ENCODE results near the gene PPOX.

- TF ChIP-seq CTCF (IDR thresholded peaks at IDR 0.05), result no peak
- TF ChIP-seq POLR2A (IDR thresholded peaks at IDR 0.05), result no peak
These were observed 11.7 kb downstream of the PPOX start for GRCh38 chr1:161177936-161178244.
